HepG2 (cell line): ENCODE results near the gene NAIF1. TPM values are rescaled to one million over a fixed set of nuclear protein-coding genes. Genes with fewer than 3 reads are reported as not detected.

Source experiments
- ATAC-seq: fragments of 200-7000 bp; cut with Tn5 transposase; 3 replicates; pipeline ENCODE4 v1.9.1; 2020; ENCODE audit warnings: mild to moderate bottlenecking, moderate library complexity
- BruUV-seq: library from RNA; stranded (reverse); fragments of 400-500 nt; replicated peaks from 2 replicates; lab custom pipeline; 2021; lab: Mats Ljungman, UMichigan
- CTCF ChIA-PET: fragments of 300-600 bp; formaldehyde crosslinking; extraction: SDS; loops from one replicate; lab custom pipeline; 2021; ENCODE audit warnings: low total read pairs, inconsistent platforms, low intra/inter-chr PET ratio; lab: Yijun Ruan, JAX
- POLR2A ChIA-PET: fragments of 350-600 bp; sonication (Branson Sonifier 250); formaldehyde crosslinking; loops from one replicate; lab custom pipeline; 2020; ENCODE audit warnings: antibody characterized with exemption, inconsistent platforms; lab: Yijun Ruan, JAX
- DNase-seq: peaks from one replicate; pipeline ENCODE4 v3.0.0-alpha.2; 2015; ENCODE audit warnings: low spot score
- FAIRE-seq: peaks from 3 replicates; lab custom pipeline; 2011; peaks lifted over from hg19 to GRCh38; lab: Jason Lieb, UNC
- H2AFZ ChIP-seq: one replicate; pipeline ENCODE4 v1.6.1; 2011; ENCODE audit warnings: low read length, inconsistent platforms
- H3K27ac ChIP-seq: fragments of 300-600 bp; 3 replicates; pipeline ENCODE4 v1.8.0; 2011; ENCODE audit warnings: mixed run types, mild to moderate bottlenecking, mixed read lengths, low read length, inconsistent platforms; ENCODE audit not compliant: insufficient read depth; ENCODE audit errors: extremely low read length
- H3K27me3 ChIP-seq, 2 experiments: fragments of 200-600 bp in 1 of 2; 2 replicates in 1 of 2; 3 replicates in 1 of 2; pipeline versions ENCODE4 v1.6.0 to v1.8.0; 2011; ENCODE audit warnings: low read length in 2 of 2, mild to moderate bottlenecking in 2 of 2, moderate library complexity in 2 of 2, inconsistent platforms in 1 of 2; ENCODE audit not compliant: insufficient read depth in 2 of 2, control insufficient read depth in 1 of 2
- H3K36me3 ChIP-seq, 2 experiments: fragments of 200-600 bp in 1 of 2; replicated peaks in 1 of 2; 2 replicates in 1 of 2; 3 replicates in 1 of 2; pipeline versions ENCODE4 v1.5.1 to v1.8.0; 2011; ENCODE audit warnings: low read length in 2 of 2, inconsistent platforms in 1 of 2; ENCODE audit not compliant: insufficient read depth in 2 of 2, control insufficient read depth in 1 of 2
- H3K4me1 ChIP-seq: 2 replicates; pipeline ENCODE4 v1.5.1; 2012; ENCODE audit warnings: low read length, inconsistent platforms; ENCODE audit not compliant: insufficient read depth
- H3K4me2 ChIP-seq: 2 replicates; pipeline ENCODE4 v1.6.0; 2011; ENCODE audit warnings: low read depth, low read length, inconsistent platforms
- H3K4me3 ChIP-seq, 3 experiments: fragments of 200-600 bp in 1 of 3; sonication (generic), shearing (Covaris generic) in 1 of 3; replicated peaks in 1 of 3; 2 replicates each; pipeline ENCODE4 v1.5.1; 2011 to 2016; ENCODE audit warnings: low read length in 3 of 3, inconsistent platforms in 2 of 3, low read depth in 2 of 3, mild to moderate bottlenecking in 2 of 3, control low read depth in 1 of 3, mixed read lengths in 1 of 3; ENCODE audit not compliant: insufficient read depth in 1 of 3
- H3K79me2 ChIP-seq: one replicate; pipeline ENCODE4 v1.6.1; 2011; ENCODE audit warnings: low read length, inconsistent platforms; ENCODE audit not compliant: insufficient read depth
- H3K9ac ChIP-seq: 2 replicates; pipeline ENCODE4 v1.6.0; 2011; ENCODE audit warnings: mild to moderate bottlenecking, low read depth, low read length, inconsistent platforms; ENCODE audit not compliant: insufficient read depth
- H3K9me3 ChIP-seq: 2 replicates; pipeline ENCODE4 v1.5.1; 2012; ENCODE audit warnings: mild to moderate bottlenecking, low read length
- H4K20me1 ChIP-seq: 2 replicates; pipeline ENCODE4 v1.6.0; 2011; ENCODE audit warnings: inconsistent platforms, mild to moderate bottlenecking, low read length, moderate library complexity; ENCODE audit not compliant: insufficient read depth
- CREB1 ChIP-seq, 2 experiments: fragments of 450-650 bp in 1 of 2; IDR thresholded peaks; 2 replicates each; pipeline ENCODE4 v1.6.1; 2016 to 2017; ENCODE audit warnings: control low read depth in 1 of 2, mild to moderate bottlenecking in 1 of 2, missing compliant biosample characterization in 1 of 2, missing genetic modification characterization in 1 of 2
- HNRNPL ChIP-seq: fragments of 200-400 bp; formaldehyde crosslinking; IDR thresholded peaks from 2 replicates; pipeline ENCODE4 v1.6.1; 2017; ENCODE audit warnings: mild to moderate bottlenecking, low read depth, low read length
- POLR2A ChIP-seq, 2 experiments: IDR thresholded peaks; 2 replicates each; pipeline ENCODE4 v1.6.1; 2011; ENCODE audit warnings: low read depth in 2 of 2, low read length in 2 of 2, mild to moderate bottlenecking in 1 of 2, moderate library complexity in 1 of 2; ENCODE audit not compliant: insufficient read depth in 1 of 2
- RBFOX2 ChIP-seq: fragments of 200-400 bp; formaldehyde crosslinking; IDR thresholded peaks from 2 replicates; pipeline ENCODE4 v1.6.1; 2017; ENCODE audit warnings: low read depth, mild to moderate bottlenecking, low read length
- ZBTB38 ChIP-seq: sonication (generic); formaldehyde crosslinking; IDR thresholded peaks from 2 replicates; pipeline ENCODE4 v1.5.1; 2020; ENCODE audit warnings: mild to moderate bottlenecking, missing genetic modification reagents
- ZBTB49 ChIP-seq: sonication (generic); formaldehyde crosslinking; IDR thresholded peaks from 2 replicates; pipeline ENCODE4 v1.4.0; 2020; ENCODE audit warnings: missing genetic modification reagents, borderline replicate concordance
- ZNF138 ChIP-seq: sonication (generic); formaldehyde crosslinking; IDR thresholded peaks from 2 replicates; pipeline ENCODE4 v1.5.0; 2020; ENCODE audit warnings: mild to moderate bottlenecking, low read depth, missing genetic modification reagents
- WGBS: methylation state at CpG from one replicate; pipeline ENCODE4 v1.1.6; 2017; ENCODE audit warnings: low lambda C conversion rate; 5-methylcytosine and 5-hydroxymethylcytosine counted together
- in situ Hi-C: cut with HindIII; loops from 2 replicates; pipeline ENCODE4 v1.10.0; 2017; ENCODE audit warnings: low pct_unique_long_range_greater_than_20kb; ENCODE audit not compliant: extremely low pct_ligation_motif_present
- intact Hi-C: fragments of 100-400 bp; cut with micrococcal nuclease; formaldehyde crosslinking; loops from one replicate; pipeline ENCODE4 v1.10.0; 2022; ENCODE audit not compliant: unreplicated experiment
- polyA plus RNA-seq, 8 experiments: library from polyadenylated mRNA; depleted of rRNA in 3 of 8; stranded (reverse) in 7 of 8; unstranded in 1 of 8; fragments of >200 nt; fragmentation: Illumina TruSeq in 4 of 8; extraction: Trizol in 4 of 8; gene quantifications; 2 replicates each; pipeline versions ENCODE4 v1.2.1 to v1.2.3, GENCODE V29; 2011 to 2016; ENCODE audit warnings: low read depth in 4 of 8, missing spikeins in 1 of 8, mixed read lengths in 1 of 8; ENCODE audit not compliant: insufficient read depth in 1 of 8
- total RNA-seq, 5 experiments: library from RNA; depleted of rRNA; stranded (reverse); fragments of >200 nt; fragmentation: Illumina TruSeq; extraction: Trizol; gene quantifications; 2 replicates each; pipeline ENCODE4 v1.2.3, GENCODE V29; 2016; ENCODE audit warnings: low read depth in 1 of 5
- TF ChIP-seq, protein P1 (sequence below): sonication (generic); formaldehyde crosslinking; IDR thresholded peaks from 2 replicates; pipeline ENCODE4 v1.4.0; 2020; ENCODE audit warnings: mild to moderate bottlenecking, missing genetic modification reagents

The NAIF1 gene
- total and polyA plus RNA-seq, 2 of the 13 experiments (the other 11 are each of a cell fraction or from before 2014, with no cell fraction given), result 6.0 to 6.9 TPM

- Histone ChIP-seq H3K4me1 (peaks cover 90% of the 10 kb centered on the region), H3K9ac (peak overlapping the region; percentile 48; the same call in 1 of the 2 replicates), H3K27me3 (no peaks in the 10 kb centered on the region; a peak in 1 of 5 replicates), H3K4me2 (peak overlapping the region; percentile 51), H3K9me3 (no peaks in the 10 kb centered on the region), H3K4me3 (peak overlapping the region in 1 of 3 experiments; percentile 35; a peak in 1 of 6 replicates), H3K79me2 (peaks cover 33% of the 10 kb centered on the region), H3K27ac (peak overlapping the region; percentile 90), H4K20me1 (peaks cover 17% of the 10 kb centered on the region; the same call in 1 of the 2 replicates), H3K36me3 (peaks cover 19 to 42% of the 10 kb centered on the region in 2 experiments), H2AFZ (no peak overlapping the region)
- ChIA-PET CTCF (interaction anchor here (2.6 kb wide), 1 partner anchor 16 kb away, joined by 14 read pairs; no protein-coding TSS in a partner anchor), POLR2A (interaction anchor here (1.1 to 2.7 kb wide), 7 partner anchors 12 to 151 kb away, joined by 3 to 40 read pairs (median 8); partner anchors contain the start of genes EEIG1, NAIF1 and SLC25A25)
- no peak for ATAC-seq
- TF ChIP-seq, protein P1, sequence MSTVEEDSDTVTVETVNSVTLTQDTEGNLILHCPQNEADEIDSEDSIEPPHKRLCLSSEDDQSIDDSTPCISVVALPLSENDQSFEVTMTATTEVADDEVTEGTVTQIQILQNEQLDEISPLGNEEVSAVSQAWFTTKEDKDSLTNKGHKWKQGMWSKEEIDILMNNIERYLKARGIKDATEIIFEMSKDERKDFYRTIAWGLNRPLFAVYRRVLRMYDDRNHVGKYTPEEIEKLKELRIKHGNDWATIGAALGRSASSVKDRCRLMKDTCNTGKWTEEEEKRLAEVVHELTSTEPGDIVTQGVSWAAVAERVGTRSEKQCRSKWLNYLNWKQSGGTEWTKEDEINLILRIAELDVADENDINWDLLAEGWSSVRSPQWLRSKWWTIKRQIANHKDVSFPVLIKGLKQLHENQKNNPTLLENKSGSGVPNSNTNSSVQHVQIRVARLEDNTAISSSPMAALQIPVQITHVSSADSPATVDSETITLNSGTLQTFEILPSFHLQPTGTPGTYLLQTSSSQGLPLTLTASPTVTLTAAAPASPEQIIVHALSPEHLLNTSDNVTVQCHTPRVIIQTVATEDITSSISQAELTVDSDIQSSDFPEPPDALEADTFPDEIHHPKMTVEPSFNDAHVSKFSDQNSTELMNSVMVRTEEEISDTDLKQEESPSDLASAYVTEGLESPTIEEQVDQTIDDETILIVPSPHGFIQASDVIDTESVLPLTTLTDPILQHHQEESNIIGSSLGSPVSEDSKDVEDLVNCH (CRISPR knock-in tag), result no peak
- 0 out of 2 replicates have a peak, but pooled peaks have one; percentile 70 for TF ChIP-seq HNRNPL
- TF ChIP-seq RBFOX2, result 0 out of 2 replicates have a peak, but pooled peaks have one; percentile 22
- 0 out of 2 replicates have a peak, but pooled peaks have one; percentile 12 for TF ChIP-seq ZNF138 (CRISPR knock-in tag)
- 0 out of 2 replicates have a peak, but pooled peaks have one; percentile 21 for TF ChIP-seq ZBTB38 (CRISPR knock-in tag)
- TF ChIP-seq CREB1 (IDR thresholded peaks at IDR 0.05), result no peak
- no peak for TF ChIP-seq CREB1 (CRISPR knock-in tag; IDR thresholded peaks at IDR 0.05)
- 0 out of 4 replicates have a peak, but pooled peaks of 1 of the 2 experiments have one; percentile 3 for TF ChIP-seq POLR2A (IDR thresholded peaks at IDR 0.05; ENCODE audit: insufficient read depth in 1 of 2, low read depth in 2 of 2, low read length in 2 of 2)
- no peak for TF ChIP-seq ZBTB49 (CRISPR knock-in tag)
- DNase-seq, result no peak
- in situ Hi-C loops, result no loop called here
- intact Hi-C loops, result loop anchor here (5.0 kb wide), 1 partner anchor 35 kb away; the partner anchor contains the start of genes NAIF1 and SLC25A25
- no peak for FAIRE-seq
- BruUV-seq, result no TSS peak
- 100% methylated on average over 1 of the region's 13 CpGs for WGBS
These were observed 35.1 kb upstream of the NAIF1 start for GRCh38 chr9:128102196-128102595.
